GM12892 (cell line): Measurements from ENCODE around the gene CAPRIN1.

ENCODE experiments used
- POLR2A ChIP-seq: IDR thresholded peaks from 2 replicates; pipeline ENCODE4 v1.6.1; 2011; ENCODE audit warnings: low read depth, low read length, control low read depth
- TAF1 ChIP-seq: IDR thresholded peaks from 2 replicates; pipeline ENCODE4 v1.6.1; 2011; ENCODE audit warnings: low read depth, mild to moderate bottlenecking, control low read depth, low read length, borderline replicate concordance

DNA sequence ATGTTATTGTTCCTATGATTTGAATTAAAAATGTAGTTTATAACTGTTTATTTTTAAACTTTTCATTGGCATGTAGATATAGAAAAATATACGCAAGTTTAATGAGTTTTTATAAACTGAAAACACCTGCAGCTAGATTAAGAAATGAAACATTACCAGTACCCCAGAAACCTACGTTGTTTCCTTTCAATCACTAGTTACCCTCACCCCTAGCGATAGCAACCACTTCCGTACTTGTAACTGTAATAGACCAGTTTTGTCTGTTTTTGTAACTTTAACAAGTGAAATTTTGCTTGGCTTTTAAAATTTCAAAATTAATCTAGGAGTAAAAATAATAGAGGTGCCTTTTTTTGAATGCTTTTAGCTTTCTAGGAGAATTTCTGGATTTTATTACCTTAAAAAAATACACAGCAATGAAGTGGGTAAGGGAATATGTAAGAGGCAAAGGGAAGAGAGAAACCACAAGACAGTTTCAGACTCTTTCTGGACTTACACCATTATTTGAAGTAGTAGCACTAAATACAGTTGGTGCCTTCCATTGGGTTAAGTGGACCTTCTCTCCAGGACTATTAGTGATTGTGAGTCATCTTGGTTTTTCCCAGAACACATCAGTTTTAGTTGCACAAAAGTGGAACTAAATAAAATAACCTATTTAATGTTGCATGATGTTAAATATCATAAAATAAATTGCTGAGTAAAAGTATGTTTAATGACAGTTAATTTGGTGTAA, 35.2 kb downstream of the CAPRIN1 start:
- TF ChIP-seq POLR2A: no peak
- no peak for TF ChIP-seq TAF1
